HG03432 (cell line): ENCODE data around the gene USP32.

Experiments
- ATAC-seq: cut with Tn5 transposase; IDR thresholded peaks from one replicate; pipeline ENCODE4 v1.9.1; 2021; ENCODE audit warnings: mild to moderate bottlenecking, moderate library complexity; ENCODE audit not compliant: unreplicated experiment

USP32 gene

DNA sequence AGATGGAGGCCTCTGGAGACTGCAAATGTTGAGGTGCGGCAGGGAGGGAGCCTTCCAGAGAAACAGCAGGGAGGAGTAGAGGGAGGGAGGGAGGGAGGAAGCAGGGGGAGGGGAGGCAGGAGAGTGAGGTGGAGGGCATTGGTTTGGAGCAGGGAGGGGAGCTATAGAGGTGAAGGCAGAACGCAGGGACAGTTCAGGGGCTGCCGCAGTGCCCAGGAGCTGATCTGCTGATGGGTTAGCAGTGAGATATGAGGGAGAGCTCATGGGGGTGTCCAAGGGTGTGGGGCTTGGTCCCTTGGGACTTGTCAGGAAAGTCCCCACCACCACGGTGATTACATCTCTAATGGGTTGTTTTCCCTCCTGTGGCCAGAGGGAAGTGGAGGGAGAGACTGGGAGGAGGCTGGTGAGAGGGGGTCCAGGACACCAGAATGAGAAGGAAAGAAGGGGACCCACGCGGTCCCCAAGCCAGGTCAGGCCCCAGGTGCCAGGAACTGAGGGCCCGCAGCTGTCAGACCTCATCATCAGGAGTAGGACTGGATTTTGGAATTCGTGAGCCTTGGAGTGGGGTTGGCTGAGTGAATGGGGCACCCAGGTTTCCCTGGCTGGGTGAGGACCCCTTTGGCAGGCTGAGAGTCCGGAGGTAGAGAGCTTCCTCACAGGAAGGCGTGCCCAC, 231.0 kb downstream of the USP32 start:
- ATAC-seq = no peak

DNA sequence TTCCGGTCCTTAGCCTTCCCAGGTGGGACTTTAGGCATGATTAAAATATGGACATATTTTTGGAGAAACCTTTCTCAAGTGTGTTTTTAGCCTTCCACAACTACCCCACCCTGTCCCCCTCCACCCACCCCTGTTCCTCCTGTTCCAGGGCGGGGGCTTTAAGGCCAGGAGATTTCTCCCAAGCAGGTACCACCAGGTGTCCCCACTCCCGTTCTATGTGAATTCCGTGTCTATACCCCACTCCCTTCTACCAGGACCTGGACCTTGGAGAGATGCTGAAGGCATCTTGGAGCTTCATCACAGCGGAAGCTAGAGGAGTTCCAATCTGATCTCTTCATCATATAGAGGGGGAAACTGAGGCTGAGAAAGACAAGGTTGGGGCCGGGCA, 232.5 kb downstream of the USP32 start:
- ATAC-seq = no peak

DNA sequence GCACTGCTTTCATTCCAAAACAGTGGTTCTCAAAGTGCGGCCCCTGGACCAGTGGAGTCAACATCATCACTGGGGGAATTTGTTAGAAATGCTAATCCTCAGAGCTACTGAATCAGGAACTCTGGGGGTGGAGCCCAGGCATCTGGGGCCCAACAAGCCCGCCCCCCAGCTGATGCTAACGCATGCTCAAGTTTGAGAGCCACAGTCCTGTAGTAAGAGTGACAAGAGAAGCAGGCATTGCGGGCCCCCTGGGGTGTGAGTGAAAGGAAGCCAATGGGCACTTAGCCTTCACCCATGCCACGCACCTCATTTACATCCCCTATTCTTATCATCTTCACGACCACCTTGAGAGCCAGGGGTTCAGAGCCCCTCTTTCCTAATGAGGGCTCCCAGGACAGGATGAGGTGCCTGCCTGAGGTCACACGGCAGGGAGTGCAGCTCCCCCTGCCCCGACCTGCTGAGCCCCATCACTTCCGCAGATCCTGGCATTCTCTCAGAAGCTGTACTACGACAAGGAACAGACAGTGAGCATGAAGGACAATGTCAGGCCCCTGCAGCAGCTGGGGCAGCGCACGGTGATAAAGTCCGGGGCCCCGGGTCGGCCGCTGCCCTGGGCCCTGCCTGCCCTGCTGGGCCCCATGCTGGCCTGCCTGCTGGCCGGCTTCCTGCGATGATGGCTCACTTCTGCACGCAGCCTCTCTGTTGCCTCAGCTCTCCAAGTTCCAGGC, 233.0 kb downstream of the USP32 start:
- no peak for ATAC-seq

DNA sequence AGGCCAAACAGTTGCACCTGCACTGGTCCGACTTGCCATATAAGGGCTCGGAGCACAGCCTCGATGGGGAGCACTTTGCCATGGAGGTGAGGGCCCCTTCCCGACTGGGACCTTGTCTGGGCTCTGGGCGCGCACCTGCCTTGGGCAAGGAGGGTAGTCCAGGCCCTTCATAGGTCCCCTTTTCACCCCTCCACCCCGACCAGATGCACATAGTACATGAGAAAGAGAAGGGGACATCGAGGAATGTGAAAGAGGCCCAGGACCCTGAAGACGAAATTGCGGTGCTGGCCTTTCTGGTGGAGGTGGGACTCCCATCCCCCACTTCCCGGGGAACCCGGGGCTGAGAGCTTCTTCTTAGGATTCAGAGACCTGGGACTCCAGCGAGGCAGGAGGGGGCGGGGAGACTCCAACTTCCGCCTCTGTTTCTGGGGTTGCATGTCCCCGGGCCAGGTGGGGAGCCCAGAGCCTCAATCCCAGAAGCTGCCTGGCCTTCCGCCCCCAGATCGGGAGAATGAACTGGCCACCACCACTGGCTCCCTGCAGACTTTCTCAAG, 234.4 kb downstream of the USP32 start:
- ATAC-seq = no peak

DNA sequence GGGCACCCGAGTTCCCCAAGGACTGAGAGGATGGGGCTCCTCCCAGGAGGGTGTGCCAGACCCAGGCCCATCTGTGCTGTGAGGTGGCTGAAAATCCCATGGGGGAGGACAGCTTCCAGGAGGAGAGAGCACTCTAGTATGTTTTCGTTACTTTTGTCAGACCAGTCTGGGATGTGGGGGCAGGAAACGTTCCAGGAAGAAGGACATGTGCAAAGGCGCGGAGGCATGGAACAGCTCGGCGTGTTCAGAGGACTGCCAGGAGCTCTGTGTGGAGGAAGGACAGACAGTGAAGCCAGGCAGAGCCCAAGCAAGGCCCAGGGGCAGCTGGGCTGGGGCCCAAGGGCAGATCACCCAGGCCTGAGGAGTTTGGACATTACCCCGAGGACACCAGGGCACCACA, 235.2 kb downstream of the USP32 start:
- no peak for ATAC-seq

DNA sequence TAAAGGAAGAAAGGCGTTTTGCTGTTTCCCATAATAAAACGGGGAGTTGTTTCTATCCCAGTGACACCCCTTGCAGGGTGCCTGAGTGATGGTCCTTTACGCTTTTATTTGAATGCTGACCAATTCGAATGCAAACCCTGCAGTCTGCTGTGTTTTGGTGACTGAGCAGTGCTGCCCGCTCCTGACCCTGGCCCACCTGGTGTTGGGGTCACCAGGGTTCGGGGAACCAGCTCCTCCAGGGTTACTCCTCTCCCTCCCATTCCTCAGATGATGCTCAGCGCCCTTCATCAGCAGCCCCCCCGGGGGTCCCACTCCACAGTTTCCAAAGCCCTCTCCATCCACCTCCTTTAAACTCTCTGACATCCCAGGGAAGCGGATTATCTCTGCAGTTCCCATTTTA, 236.1 kb downstream of the USP32 start:
- no peak for ATAC-seq

DNA sequence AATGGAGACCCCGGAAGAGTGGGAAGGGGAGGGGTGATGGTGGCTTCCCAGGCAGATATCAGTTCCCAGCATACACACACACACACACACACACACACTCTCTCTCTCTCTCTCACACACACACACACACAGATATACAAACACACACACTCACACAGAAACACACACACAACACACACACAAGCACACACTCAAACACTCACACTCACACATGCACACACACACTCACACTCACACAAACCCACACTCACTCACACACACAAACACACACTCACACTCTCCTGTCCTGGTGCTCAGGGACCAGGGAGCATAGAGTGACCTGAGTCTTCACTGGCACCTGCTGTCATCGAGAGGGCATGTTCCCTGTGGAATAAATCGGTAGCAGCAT, 236.5 kb downstream of the USP32 start:
- ATAC-seq = no peak

DNA sequence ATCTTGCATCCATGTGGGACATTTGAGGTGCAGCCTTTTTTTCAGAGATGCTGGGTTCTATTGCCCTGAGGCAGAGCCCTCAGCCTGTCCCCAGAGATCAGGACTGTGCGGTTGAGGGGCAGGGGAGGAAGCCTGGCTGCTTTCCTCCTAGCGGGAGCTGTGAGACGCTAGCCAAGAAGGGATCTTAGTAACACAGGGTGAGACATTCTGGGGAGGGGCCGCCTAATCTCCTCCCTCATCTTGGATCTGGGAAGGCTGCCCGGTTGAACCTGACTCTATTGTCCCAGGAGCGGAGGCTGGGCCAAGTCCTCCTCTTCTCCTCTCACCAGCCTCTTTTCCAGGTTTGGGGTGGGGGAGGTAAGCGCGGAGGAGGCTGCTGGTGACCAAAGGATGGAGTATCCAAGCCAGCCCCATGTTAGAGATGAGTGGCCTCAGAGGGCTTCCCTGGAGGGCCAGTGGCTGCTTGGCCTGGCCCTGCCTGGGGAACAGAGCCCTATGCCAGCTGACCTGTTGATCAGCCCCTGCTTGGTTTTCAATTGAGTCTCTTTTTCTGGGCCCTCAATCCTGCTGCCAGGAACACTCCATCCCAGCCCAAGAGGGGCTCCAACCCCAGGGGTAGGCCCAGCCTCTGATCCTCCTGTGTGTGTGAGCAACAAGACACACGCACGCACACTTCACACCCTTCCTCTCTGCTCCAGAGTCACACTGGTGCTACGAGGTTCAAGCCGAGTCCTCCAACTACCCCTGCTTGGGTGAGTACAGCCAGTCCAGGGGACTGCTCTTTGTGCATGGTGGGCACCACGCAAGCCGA, 237.1 kb downstream of the USP32 start:
- no peak for ATAC-seq

DNA sequence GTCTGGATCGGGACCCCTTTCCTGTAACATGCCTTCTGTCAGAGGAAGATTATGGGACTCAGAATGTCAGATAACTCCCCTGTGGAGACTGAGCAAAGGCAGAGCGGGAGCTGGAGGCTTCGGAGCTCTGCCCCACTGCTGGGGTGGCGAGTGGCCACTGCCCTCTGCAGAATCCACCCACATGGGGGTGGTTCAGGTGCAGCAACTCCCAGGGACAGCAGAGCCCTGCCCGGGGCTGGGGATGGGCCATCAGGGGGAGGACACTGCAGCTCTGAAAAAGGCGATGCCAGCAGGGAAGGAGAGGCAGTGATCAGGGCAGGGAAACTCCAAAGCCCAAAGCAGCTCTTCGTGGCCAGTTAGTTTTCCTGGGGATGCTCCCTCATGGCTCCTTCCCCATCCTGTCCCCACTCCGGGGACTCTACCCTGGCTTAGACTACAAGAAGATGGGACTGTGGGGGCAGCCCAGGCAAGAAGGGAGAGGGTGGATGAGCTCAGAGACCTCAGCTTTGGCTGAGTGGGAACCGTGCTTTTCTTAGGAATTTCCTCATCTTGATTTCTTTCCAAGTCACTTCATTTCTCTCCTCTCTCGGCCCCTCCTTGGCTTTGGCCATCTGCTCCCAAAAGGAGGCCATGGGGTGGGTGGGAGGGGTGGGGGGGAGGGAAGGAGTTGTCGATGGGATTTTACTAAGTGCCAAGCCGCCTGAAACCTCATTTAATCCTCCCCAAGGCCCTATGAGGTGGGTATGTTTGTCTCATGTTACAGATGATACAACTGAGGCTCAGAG, 238.1 kb downstream of the USP32 start:
- ATAC-seq = no peak

DNA sequence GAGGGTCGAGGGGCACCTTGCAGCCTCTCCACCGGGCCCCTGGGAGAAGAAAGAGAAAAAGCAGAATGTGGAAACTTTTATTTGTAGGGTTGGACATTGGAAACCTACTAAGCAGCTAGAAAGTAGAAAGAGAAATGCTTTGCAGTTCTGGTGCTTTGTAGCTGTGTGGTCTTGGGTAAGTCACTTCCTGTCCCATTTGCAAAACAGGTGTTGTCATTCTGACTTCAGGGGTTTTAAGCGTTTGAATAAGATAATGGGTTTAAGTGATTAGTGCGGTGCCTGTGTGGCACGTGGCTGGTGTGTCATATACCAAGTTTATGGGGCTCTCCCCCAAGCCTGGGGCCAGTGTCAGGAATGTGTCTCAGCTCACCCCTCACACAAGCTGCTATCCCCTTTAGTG, 240.6 kb downstream of the USP32 start:
- no peak for ATAC-seq

DNA sequence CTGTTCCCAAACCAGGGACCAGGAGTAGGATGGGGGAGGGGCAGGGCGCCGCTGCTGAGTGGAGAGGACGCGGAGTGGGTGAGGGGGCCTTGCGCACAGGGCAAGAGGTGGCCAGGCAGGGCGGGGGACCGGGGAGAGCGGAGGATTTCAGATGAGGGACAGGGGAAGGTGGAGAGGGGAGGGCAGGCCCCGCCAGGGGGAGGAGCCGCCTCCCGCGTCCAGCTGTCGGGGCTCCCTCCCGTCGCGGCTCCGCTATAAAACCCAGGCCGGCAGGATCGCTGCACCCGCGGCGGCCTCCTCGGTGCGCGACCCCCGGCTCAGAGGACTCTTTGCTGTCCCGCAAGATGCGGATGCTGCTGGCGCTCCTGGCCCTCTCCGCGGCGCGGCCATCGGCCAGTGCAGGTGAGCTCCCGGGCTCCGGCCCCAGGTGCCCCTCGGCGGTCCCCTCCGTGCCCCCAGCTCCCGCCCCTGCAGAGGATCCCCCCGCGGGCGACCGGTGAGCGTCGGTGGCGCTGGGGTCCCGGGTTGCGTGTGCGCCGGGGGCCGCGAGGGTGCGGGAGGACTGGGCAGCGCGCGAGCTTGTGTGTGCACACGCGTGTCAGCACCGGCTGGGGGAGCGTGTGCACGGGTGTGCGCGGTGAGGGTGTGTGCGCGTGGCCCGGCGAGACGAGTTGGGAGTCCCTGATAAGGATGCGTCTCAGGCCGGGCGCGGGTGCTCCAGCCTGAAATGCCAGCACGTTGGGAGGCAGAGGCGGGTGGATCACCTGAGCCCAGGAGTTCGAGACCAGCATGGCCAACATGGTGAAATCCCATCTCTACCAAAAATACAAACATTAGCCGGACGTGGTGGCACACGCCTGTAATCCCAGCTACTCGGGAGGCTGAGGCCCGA, 242.0 kb downstream of the USP32 start, which contains the start of gene CA4:
Gene CA4 (plus strand): TSS at position 283 of the 892 bp plus-strand sequence. CDS start 62 bp downstream, at position 345.
- ATAC-seq = no peak

DNA sequence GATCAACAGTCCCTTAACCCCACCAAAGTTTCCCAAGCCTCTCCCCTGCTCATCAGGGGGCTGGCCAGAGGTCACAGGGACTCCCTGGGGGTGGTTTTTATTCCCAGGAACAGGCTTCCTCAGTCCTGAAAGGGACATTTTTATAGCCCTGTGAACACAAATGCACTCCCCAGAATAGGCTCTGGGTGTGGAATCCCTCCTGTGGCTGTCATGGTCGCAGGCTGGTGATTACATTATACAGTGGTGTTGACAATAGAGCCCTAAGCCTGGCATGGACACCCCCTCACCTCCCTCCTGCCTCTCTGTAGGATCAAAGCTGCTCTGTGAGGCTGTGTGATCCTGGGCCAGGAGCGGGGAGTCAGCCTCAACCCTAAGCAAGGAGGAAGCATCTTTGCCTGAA, 243.6 kb downstream of the USP32 start:
- ATAC-seq = no peak

DNA sequence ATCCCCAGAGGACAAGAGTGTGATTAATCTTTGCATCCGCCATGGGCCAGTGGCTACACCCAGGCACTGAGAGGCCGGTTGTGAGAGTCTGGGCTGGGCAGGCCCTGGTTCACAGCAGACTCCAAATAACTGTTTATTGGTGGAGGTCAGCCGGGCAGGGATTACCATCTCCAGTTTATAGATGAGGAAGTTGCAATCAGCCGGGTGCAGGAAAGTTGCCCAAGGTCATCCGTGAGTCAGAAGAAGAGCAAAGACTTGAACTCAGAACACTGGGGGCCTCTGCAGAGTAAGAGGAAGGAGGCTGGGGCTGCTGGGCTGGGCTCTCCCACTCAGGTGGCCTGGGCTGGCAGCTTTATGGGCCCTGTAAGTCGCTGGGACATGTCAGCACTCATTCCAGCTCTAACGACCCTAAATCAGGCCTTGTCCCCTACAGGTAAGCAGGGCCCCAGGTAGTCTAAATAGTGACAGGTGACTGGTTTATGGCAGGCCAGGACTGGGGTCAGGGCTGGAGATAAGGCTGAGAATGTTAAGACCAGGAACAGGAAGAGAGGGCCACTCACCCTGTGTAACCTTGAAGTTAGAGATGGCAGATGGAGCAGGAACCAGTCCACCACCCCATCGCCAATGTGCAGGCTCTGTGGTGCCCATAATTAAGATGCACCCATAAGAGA, 244.2 kb downstream of the USP32 start:
- no peak for ATAC-seq

DNA sequence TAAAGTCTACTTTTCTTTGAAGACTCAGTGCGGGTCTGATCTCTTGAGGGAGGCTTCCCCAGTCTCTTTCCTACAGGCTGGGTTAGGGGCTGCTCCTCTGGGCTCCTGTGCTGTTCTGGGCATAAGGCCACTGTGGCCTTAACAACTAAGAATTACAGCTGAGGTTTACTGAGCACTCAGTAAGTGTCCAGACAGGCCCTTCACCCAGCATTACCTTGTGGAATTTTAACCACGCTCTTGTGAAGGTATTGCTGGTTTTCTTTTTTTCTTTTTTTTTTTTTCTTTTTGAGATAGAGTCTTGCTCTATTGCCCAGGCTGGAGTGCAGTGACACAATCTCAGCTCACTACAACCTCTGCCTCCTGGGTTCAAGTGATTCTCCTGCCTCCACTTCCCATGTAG, 245.7 kb downstream of the USP32 start:
- no peak for ATAC-seq

DNA sequence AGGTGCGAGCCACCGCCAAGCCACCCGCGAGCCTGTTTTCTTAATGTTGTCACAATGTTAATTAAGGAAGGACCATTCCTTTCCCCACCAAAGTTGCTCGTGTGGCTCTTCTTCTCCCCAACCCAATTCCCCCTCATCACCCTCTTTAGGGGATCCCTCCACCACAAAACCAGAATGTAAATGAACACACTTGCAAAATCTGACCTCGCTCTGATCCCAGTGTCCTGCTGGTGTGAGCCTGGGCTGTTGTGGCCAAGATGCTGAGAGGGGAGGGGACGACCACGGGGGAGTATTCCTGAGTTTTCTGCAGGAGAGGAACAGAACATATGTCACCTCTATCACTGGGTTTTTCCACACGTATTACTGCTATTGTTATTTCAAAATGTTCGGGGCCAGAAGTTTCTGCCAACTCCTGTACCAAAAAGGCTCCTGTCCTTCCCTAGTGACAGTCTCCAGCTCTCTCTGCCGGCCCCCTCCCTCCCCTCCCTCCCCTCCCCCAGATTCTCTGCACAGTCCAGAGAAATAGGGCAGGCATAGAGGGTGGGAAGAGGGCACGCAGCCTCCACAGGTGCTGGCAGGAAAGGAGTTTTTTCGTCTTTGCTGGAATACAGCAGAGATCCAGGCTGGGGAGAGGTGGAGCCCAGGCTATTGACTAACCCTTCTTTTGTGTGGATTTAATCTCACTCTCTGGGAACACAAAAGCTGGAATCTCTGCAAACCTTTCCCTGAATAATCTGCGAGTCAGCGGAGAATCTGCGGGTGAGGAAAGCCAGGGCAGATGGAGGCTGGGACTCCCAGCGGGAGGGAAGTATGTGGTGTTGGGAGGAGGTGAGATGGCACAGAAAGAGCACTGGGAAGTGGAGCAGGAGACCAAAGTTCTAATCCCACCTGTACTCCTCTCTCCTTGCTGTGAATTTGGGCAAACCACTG, 246.7 kb downstream of the USP32 start:
- ATAC-seq = no peak

DNA sequence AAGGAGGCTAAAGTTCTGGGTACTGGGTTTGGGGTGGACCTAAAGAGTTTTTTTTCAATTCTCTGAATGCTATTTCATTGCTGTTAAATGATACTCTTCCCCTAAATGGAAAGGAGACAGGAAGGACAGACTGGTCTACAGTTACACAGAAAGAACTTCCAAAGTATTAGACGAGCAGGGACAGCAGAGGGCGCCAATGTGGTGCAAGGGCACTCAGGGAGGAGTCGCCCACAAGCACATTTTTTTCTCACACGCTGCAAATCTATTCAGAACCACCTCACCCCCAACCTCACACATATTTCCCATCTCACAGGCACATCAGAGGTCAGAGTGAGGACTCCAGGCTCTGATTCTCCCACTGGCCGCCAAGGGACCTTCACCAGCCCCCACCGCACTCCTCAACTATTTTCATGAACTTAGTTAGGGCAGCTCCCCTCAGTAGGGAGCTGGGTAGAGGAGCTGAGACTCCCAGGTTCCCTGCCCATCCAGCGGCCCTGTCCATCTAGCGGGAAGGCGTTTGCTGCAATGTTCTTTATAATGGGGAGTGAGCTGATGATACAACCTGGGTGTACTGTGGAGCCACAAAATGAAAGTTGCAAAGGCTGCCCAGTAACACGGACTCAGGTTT, 248.9 kb downstream of the USP32 start:
- ATAC-seq = peak; percentile 74

DNA sequence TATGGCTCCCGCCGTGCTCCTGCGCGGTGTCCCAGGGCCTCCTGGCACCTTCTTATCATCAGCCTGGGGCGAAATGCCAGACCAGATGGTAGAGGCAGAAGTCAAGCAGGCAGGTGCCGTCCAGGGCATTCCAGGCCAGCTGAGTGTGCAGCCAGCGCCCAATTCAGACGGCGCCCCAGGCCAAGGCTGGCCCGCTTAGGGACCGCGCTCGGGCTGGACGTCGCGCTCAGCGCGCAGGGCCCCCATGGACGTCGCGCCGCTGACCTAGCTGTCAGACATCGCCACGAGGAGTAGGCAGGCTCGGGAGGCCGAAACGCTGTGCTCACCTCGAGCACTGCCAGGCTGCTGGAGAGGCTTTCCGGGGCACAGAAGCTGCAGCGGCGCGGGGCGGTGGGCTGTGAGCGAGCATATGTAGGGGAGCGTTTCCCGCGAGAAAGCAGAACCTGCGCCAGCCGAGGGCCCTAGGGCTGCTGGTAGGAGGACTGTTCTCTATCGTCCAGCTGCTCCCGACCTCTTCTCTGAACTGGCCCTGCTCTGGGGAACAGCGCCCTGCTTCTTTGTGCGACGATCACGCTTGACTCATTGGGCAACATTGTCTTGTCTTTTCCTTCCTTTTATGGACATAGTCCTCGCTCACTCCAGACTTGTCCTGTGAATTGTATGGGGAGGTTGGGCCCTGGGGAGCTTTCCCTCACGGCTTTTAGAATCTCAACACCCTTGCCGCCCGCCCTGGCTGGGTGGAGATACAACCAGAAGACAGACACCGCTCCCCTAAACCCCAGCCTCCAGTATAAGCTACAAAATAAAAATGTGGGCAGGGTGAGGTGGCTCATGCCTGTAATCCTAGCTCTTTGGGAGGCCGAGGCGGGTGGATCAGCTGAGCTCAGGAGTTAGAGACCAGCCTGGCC, 250.6 kb downstream of the USP32 start:
- no peak for ATAC-seq
